ENCODE results near the gene EFNB2.
A peak's percentile ranks its signal among the peaks of the same experiment; 100 is the strongest.

Gene EFNB2

GRCh38 chr13:106484084-106484483 lies 51.4 kb downstream of the EFNB2 start:
- DNase-seq (ENCODE audit: low spot score), result no peak

- no peak for DNase-seq (ENCODE audit: low spot score)
Observed at GRCh38 chr13:106481919-106482318, 53.5 kb downstream of the EFNB2 start.

GRCh38 chr13:106480351-106480910 lies 55.0 kb downstream of the EFNB2 start:
- DNase-seq (ENCODE audit: low spot score), result no peak

GRCh38 chr13:106479929-106480328 lies 55.5 kb downstream of the EFNB2 start:
- DNase-seq (ENCODE audit: low spot score), result no peak

- DNase-seq (ENCODE audit: low spot score), result no peak
Observed at GRCh38 chr13:106478116-106478515, 57.3 kb downstream of the EFNB2 start.

GRCh38 chr13:106477303-106477702 lies 58.2 kb downstream of the EFNB2 start:
- DNase-seq (ENCODE audit: low spot score), result no peak

GRCh38 chr13:106475852-106476251 lies 59.6 kb downstream of the EFNB2 start:
- DNase-seq (ENCODE audit: low spot score), result no peak

GRCh38 chr13:106474912-106475311 lies 60.5 kb downstream of the EFNB2 start:
- DNase-seq (ENCODE audit: low spot score), result no peak

GRCh38 chr13:106473154-106473553 lies 62.3 kb downstream of the EFNB2 start:
- no peak for DNase-seq (ENCODE audit: low spot score)

GRCh38 chr13:106472621-106473020 lies 62.8 kb downstream of the EFNB2 start:
- DNase-seq (ENCODE audit: low spot score), result no peak

- DNase-seq (ENCODE audit: low spot score), result no peak
Observed at GRCh38 chr13:106471957-106472543, 63.4 kb downstream of the EFNB2 start.

GRCh38 chr13:106470576-106470975 lies 64.9 kb downstream of the EFNB2 start:
- no peak for DNase-seq (ENCODE audit: low spot score)

GRCh38 chr13:106468744-106469590 lies 66.5 kb downstream of the EFNB2 start:
- no peak for DNase-seq (ENCODE audit: low spot score)

GRCh38 chr13:106468207-106468606 lies 67.3 kb downstream of the EFNB2 start:
- peak; percentile 74 for DNase-seq (ENCODE audit: low spot score)

- DNase-seq (ENCODE audit: low spot score), result no peak
Observed at GRCh38 chr13:106467427-106468122, 67.9 kb downstream of the EFNB2 start.

- no peak for DNase-seq (ENCODE audit: low spot score)
Observed at GRCh38 chr13:106466691-106467426, 68.6 kb downstream of the EFNB2 start.

GRCh38 chr13:106464076-106464475 lies 71.4 kb downstream of the EFNB2 start:
- DNase-seq (ENCODE audit: low spot score), result no peak

GRCh38 chr13:106462710-106463109 lies 72.8 kb downstream of the EFNB2 start:
- no peak for DNase-seq (ENCODE audit: low spot score)

GRCh38 chr13:106455777-106456176 lies 79.7 kb downstream of the EFNB2 start:
- no peak for DNase-seq (ENCODE audit: low spot score)

GRCh38 chr13:106455190-106455589 lies 80.3 kb downstream of the EFNB2 start:
- DNase-seq (ENCODE audit: low spot score), result no peak

GRCh38 chr13:106453101-106453500 lies 82.4 kb downstream of the EFNB2 start:
- no peak for DNase-seq (ENCODE audit: low spot score)

GRCh38 chr13:106450991-106451390 lies 84.5 kb downstream of the EFNB2 start:
- no peak for DNase-seq (ENCODE audit: low spot score)
